ENCODE data around the gene MACF1.
"Not testable (repeated sequence)": the region's sequence is repeated elsewhere in the genome, so short reads cannot be mapped to it uniquely, and the experiment has no call there.

Gene MACF1

GRCh38 chr1:39472826-39473225, 268.3 kb downstream of the MACF1 start:
- DNase-seq = no peak

DNA sequence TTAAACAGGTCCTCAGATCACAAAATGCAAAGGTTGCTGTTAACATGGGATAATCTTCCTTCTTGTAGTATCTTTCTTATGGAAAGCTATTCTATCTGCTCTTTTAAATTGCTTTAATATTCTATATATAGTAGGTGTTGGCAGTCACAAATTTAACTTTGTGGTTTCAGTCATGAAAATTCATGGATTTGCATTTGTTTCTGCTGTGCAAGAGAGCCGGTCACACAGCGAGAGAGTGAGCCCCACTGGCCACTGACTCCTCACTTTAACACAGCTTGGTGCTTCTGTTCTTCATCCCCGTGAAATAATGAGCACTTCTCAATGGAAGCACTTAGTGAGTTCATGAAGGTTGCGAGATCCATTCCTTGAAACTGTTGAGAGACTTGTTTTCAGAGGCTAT, 268.8 kb downstream of the MACF1 start:
- DNase-seq = no peak

DNA sequence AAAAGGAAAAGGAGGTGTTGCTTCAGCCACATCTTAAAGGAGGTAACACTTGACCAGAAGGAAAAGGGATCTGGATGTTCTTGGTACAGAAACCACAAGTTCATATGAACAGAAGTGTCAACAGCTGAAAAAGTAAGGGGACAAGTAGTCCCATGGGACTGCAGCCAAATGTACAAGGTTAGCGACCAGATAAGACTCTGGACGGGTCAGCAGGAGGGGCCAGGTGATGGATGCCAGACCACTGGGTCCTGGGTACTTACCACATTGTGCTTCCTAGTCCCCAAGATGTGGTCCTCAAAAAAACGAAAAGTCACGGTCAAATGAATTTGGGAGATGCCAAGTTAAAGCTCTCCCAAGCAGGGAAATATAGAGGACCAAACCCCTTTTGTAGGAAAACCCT, 270.3 kb downstream of the MACF1 start:
- DNase-seq = no peak

DNA sequence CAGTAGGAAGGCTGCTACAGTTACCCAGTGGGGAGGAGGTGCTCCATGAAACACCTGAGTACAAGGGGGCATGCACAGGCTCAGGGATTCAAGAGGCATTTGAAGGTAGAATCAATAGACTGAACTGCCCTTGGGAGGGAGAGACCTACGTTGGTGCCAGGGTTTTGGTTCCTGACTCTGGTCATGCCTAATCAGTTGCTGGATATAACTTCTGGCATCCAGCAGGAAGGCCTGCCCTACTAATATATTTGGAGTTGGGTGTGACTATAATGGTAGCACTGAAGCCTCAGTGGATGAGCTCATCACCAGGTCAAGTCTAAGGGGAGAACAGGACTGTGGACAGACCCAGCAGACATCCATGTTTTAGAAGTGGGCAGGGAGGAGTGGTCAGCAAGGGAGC, 271.1 kb downstream of the MACF1 start:
- not testable (repeated sequence) for DNase-seq

DNA sequence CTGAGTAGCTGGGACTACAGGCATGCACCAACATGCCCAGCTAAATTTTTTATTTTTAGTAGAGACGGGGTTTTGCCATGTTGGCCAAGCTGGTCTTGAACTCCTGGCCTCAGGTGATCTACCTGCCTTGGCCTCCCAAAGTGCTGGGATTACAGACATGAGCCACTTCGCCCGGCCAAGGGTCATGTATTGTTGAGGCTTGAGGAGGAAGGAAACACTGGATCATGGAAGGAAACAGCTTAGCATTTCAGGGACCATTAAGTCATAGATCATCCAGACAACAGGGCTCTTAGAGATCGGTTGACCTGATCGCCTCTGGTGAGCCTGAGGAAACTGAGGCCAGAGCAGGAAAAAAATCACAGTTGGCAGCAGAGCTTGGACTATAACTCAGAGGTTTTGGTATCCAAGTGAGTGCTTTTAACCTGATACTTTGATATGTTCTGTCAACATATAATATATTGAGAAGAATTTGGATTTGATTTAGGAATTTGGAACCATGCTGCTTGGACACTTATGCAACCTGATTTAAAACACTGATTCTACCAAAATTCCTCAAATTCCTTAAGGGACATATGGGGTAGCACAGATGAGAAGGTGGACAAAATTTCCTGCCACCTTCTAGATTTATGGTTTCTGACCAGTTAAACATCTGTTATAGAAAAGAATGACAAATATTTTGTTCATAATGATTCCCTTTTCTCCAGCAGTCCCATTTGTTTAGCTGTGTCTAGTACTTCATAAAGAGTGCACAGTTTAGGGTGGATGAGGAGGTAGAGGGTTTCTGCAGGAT, 273.8 kb downstream of the MACF1 start:
- DNase-seq = no peak

DNA sequence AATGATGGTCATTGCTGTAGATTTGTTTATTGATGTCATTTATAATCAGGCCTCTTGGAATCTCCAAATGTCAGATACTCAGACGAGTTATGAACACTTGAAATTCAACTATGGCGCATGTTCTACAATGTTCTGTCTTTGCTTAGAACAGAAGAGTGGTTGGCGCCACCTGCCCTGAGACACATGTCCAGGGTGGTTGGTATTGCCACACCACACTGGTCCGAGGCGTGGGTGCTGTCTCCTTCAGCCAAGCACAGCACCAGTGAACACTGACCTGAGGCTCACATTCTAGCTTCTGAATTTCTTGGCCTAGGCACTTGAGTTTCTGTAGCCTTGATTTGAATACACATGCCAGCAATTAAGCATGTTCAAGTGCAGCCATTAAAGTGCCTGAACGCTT, 276.8 kb downstream of the MACF1 start:
- no peak for DNase-seq

DNA sequence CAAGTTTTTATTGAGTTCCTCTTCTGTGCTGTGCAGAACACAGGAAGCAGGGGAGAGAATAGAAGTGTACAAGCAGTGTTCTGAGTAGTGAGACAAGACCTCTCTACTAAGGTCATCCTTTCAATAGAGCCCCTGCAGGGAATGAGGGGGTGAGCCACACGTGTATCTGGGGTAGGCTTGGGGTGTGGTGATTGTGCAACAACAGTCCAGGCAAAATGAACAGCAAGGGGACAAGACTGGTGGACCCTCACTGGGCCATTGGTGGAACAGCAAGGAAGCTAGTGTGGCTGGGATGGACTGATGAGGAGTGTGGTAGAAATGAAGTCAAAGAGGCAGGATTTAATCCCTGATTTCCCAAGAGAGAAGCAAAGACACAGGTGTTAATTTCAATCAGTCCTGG, 278.8 kb downstream of the MACF1 start:
- DNase-seq = no peak

DNA sequence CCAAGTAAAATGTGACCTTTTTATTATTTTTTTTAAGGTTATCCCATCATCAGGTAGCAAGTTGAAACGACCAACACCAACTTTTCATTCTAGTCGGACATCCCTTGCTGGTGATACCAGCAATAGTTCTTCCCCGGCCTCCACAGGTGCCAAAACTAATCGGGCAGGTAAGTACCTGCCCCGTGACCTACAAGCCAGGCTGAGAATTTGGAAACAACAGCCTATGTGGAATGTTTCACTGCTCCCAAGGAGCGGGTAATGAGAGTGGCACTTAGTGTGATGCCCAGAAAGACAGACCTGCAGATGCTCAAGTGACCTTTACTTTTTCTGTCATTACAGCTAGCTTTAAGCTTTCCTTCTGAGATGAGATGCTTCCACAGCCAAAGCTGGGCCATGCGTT, 280.1 kb downstream of the MACF1 start:
- DNase-seq = no peak

GRCh38 chr1:39485046-39485803, 280.7 kb downstream of the MACF1 start:
- DNase-seq = no peak

DNA sequence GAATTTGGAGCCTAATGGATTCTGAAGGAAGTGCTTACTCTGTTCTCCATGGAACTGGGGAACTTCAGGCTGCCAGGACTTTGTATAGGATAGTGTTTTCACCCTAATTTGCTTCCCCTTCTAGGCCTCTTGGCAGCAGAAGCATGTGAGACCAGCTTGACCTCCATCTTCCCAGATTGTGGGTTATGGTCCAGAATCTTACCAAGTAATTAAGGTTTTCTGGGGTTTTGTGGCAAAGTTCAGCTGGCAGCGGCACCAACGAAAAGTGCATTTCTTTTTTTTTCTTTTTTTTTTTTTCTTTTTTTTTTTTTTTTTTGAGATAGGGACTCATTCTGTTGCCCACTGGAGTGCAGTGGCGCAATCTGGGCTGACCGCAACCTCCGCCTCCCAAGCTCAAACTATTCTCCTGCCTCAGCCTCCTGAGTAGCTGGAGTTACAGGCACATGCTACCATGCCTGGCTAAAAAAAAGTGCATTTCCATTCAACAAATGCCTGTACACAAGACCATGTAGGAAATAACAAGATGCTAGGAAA, 283.6 kb downstream of the MACF1 start:
- DNase-seq = no peak

DNA sequence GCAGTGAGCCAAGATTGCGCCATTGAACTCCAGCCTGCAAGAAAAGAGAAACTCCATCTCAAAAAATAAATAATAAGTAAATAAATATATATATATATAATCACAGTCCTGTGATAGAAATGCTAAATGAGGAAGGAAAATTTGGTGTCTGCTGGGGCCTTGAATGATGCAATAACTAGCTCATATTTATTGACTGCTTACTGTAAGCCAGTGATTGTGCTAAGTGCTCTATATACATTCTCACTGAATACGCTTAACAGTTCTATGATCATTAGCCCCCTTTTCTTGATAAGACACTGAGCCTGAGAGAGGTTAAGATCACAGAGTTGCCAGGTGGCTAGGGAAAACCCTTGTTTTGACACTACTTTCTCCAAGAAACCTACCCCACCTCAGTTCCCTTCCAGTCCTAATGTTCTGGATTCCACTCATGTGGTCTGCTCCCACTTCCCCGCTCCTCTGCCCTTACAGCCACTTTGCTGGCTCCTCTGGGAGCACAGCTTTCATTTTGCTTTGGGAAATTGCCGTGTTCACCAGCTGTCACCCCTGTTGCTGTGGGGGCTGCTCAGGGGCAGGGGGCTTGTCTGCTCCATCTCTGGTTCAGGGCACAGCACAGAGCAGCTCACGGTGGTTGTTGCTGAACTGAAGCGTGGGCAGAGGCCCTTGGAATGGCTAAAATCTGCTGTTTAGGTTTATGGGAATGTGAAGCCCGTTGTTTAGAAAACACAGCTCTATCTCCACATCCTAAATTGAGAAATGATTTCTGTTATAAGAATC, 284.5 kb downstream of the MACF1 start:
- DNase-seq = no peak

GRCh38 chr1:39489567-39490239, 285.2 kb downstream of the MACF1 start:
- no peak for DNase-seq

GRCh38 chr1:39490596-39491145, 286.2 kb downstream of the MACF1 start:
- peak; percentile 21 to 41 for DNase-seq

DNA sequence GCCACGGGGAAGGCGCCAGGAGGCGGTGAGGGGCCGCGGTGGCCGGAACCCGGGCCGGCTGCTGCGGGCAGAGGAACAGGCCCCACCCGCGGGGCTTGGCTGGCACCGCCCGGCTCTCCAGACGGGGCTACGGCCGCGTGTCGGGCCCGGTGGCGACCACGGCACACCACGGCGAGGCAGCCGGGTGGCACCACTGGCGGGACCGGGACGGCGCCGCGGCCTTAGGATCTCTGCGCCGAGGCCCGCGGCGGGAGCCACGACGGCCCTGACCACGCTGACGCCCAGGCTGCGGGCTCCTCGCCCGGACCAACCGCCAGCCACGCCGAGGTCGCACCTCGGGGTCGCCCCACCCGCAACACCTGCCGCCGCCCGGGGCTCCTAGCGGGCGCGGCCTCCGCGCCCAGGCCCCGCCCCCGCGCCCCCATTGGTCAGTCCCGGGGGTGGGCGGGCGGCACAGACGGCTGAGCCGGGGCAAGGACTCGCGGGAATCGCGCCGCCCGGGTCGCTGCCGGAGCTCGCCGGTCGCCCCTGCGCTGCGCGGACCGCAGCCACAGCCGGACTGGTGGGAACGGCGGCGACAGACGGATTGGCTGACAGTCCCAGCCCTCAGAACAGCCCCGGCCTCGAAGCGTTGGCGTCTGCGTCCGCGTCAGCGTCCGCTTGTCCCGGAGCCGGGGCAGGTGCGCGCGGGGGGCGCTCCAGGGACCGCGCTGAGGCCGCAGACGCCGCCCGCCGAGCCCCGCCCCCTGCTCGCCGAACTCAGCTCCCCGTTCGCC, 286.8 kb downstream of the MACF1 start, which contains the start of gene BMP8A:
BMP8A (plus strand) TSS at position 491 of the 776 bp plus-strand sequence. CDS start 356 bp downstream, outside the sequence.
- DNase-seq = peak; percentile 74 to 83

DNA sequence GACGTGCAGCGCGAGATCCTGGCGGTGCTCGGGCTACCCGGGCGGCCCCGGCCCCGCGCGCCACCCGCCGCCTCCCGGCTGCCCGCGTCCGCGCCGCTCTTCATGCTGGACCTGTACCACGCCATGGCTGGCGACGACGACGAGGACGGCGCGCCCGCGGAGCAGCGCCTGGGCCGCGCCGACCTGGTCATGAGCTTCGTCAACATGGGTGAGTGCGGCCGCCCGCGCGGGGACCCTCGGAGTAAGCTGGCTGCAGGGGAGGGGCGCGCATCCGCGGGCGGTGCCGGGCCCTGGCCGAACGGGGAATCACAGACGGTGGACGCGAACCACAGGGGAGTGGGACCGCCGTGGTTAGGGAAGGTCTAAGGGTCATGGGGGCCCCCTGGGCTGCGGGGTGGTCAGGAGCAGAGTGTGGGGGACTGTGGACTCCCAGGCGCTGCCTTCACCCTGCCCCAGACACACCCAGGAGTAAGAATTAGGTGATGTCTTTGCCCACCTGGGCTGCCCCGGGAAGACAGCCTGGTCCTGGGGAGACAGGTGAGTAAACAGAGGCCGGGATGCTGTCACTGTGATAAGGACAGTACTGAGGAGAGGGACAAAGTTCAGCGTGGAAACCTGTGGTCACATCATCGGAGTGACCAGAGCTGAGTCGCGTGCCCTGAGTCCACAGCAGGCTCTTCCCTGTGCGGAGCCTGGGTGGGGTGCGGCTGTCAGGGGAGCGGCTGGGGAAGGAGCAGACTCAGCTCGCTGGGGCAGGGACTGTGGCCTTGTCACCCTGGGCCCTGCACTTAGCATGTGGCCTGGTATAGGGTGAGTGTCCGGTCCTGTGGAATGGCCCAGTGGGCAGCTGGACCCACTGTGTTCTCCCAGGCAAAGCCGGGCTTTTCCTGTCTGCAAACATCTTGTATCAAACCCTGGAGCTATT, 287.9 kb downstream of the MACF1 start:
- peak in 1 of 2 experiments; percentile 24 for DNase-seq

DNA sequence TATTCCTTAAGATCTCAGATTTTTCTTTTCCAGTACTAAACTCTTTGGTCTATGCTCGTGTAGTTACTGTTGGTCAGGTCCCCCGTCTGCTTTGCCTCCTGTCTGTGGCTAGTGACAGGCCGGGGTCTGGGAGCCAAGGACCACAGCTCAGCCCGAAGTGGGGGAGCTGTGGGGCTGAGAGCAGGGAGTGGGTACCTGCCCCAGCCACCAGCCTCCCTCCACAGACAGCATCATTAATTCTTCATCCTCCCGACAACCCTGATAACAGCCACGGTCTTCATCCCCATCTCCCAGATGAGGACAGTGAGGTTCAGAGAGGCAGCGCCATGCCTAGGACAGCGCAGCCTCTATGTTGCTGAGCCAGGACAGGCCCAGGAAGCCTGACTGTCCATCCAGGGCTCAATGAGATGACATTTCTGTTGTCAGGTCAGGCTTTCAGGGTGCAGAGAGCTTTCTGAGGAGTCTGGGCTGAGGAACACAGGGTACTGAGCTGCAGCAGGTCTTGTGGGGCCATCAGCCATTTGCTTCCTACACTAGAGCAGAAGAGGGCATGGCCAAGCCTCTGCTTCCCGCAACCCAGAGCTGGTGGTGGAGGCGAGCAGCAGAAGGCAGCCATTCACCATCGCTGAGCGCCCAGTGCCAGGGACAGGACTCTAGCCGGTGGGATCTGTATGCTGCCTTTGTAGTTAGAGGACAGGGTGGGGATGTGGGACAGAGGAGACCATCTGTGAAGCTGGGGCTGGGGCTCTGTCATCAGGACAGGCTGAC, 288.7 kb downstream of the MACF1 start:
- DNase-seq = not testable (repeated sequence)

GRCh38 chr1:39494671-39495410, 290.3 kb downstream of the MACF1 start:
- DNase-seq = no peak

GRCh38 chr1:39496520-39496919, 292.0 kb downstream of the MACF1 start:
- not testable (repeated sequence) for DNase-seq

- no peak for DNase-seq
Measured at GRCh38 chr1:39497585-39497984, 293.1 kb downstream of the MACF1 start.

Data from activated T-cell treated with anti-CD3 and anti-CD28 coated beads, Interleukin-2, amount 50 U/mL, for 48 hours (primary cell).